KBM-7 (cell line): ENCODE results near the gene ERP27.

ENCODE experiments used
- DNase-seq: peaks from one replicate; pipeline ENCODE4 v3.0.0-alpha.2; 2015
- in situ Hi-C: fragments of 300-500 bp; cut with MboI; formaldehyde crosslinking; loops from 2 replicates; pipeline ENCODE4 v1.14.3; 2020; ENCODE audit warnings: low sequenced_read_pairs, low pct_unique_long_range_greater_than_20kb, mixed read lengths

ERP27 gene

DNA sequence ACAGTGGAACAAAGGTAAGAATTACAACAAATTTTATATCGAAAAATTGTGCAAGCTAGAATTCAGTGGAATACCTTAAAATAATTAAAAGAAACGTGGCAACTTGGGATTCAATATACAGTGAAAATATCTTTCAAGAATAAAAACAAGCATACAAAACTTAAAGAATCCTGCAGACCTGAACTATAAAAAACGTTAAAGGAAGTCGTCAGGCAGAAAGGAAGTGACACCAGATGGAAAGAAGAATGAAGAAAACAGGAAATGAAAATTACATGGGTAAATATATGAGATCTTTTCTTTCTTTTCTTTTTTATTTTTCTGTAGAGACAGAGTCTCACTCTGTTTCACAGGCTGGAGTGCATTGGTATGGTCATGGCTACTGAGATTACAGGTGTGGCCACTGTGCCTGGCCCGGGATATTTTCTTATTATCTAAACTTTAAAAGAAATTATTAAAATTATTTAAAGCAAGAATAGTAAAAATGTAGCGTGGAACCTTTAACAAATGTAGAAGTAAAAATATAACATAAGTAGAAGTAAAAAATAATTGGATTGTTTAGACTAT is 57.4 kb downstream of the ERP27 start:
- in situ Hi-C loops, result no loop called here
- no peak for DNase-seq

DNA sequence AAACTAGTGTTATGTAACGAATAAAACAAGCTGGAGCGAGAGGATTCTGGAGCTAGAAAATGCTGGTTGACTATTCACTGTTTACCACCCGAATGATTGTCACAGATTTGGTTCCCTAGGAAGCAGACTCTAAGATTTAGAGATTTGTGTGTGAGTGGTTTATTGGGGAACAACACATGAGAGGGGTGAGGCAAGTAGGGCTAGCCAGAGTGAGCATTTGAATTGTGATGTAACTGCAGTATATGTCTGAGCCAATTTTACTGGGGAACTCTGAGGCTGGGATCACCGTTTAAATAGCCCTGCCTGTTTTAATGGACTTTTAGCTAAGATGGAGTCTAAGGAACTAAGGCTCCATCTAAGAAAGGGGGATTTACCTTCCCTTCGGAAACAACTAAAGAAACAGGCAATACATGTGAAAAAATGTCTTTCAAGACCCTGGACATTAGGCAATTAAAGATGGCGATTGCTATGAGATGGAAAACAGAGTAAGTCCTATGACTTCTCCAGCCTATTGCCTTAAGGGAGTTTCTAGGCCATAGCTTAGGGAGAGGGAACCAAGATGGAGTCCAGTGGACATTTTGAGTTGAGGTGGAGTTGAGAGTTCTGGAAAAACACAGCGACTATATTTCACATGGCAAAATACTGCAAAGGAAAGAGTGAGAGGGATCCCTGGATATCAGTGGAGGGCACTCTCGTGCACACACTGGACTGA is 59.0 kb downstream of the ERP27 start:
- in situ Hi-C loops, result no loop called here
- no peak for DNase-seq

DNA sequence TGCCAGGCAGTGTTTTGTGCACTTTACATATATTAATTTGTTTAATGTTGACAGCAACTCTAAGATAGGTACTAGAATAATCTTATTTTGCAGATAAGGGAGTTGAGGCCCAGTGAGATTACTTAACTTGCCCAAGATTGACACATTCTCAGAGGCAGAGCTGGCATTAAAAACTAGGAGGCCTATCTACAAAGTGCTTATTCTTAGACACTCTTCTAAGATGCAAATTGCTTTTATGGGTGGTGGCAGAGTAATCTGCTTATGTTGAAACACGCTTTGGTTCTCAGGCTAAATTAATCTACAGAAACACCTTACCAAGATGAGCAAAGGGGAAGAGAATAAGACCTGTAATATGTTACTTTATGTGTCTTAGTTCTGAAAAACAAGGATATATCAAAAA is 59.8 kb downstream of the ERP27 start:
- in situ Hi-C loops, result no loop called here

DNA sequence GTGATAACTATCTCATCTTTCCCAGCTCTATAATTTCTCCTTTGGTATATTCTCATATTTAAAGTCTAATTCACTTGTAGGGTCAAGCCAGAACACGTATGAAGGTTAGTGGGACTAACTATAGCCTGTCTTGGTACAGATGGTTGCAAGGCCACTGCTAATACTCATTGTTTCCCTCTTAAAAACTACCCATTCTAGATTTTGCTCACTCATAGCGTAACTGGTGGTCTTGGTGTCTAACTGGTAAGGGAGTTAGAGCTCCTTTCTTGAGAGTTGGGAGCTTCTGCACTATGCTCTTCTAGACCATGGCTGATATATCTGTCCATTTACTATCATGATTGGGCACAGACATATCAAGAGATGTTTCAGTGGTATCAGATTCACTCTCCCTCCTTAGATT is 61.5 kb downstream of the ERP27 start:
- in situ Hi-C loops, result no loop called here

More for the DNA sequence above, 59.8 kb downstream of the ERP27 start:
- no peak for DNase-seq

DNA sequence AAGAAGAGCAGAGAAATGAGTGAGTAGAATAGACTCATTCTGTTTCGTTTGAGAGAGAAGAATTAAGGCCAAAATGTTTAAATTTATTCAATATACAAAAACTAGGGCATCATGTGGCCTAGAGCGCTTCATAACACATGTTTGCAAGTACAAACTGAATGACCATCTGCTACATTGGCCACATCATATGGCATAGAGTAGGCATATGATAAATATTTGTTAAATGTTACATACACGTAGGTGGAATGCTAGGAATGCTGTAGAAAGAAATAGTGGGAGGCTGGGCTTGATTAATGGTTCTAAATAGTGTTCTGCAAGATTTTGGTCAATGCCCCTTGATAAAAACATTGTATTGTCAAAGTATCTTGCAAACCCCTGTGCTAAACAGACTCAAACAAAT is 63.5 kb downstream of the ERP27 start:
- no peak for DNase-seq
- in situ Hi-C loops, result no loop called here

More for the DNA sequence above, 61.5 kb downstream of the ERP27 start:
- DNase-seq, result no peak

DNA sequence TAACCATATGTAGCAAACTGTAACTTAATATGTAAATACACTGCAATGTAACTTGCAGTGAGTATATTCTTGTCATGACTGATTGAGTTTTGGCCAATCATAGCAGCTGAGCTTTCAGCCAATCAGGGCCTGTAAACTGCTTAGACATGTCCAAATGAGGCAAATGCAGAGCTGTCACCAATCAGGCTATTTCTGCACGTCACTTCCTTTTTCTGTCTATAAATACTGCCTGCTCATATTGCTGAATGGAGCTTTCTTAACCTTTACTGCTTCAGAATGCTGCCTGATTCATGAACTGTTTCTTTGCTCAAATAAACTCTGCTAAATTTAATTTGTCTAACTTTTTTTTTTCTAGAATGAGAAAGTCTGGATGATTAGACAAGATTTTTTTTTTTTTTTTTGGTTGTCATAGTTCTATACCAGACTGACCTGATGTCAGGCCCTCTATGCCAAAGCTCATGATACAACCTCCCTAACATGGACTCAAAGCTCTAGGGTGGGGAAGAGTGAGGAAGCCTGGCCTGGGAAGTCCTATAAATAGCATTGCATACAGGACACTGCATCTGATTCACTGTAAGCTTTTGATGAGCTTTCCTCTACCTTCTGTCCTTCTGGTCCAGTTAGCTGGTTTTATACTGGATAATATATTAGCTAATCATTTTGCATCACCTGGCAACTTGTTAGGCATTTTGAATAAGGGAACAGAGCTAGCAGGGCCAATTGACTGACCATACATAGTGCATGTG is 64.7 kb downstream of the ERP27 start:
- in situ Hi-C loops, result no loop called here
- peak; percentile 66 for DNase-seq

DNA sequence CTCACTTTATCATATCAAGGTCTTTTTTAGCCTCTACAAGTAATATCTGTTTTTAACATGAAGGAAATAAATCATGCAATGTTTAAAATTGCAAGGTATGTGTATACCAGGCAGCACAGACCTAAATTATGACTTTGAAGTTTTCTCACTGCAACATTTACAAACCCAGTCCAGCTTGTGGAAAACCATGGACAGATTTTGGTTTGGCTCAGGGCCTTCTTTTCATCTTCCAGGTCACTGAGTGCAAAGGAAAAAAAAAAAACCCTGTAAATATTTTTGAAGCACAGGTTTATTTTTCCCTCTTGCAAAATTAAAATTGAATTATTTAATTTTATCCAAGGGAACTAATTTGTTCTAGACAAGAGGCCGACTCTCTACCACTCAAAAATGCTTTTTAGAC is 66.5 kb downstream of the ERP27 start:
- no peak for DNase-seq
- in situ Hi-C loops, result no loop called here

DNA sequence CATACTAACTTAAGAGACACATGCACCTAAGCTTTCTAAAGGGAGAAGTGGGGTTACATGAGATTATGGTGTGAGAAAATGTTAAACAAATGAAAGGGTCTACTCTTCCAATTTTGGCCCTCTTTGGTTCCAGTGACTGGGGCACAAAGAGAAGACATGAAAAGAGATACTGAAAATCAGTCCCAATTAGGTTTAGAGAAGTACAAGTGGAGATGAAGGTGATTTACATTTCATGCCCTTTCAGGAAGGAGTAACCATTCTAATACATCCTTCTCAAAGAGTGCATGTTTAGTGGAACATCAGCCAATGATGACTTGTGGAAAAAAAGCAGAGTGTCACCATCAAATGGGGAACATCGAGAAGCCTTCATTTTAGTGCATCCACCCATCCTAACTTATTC is 67.1 kb downstream of the ERP27 start:
- in situ Hi-C loops, result no loop called here
- no peak for DNase-seq

DNA sequence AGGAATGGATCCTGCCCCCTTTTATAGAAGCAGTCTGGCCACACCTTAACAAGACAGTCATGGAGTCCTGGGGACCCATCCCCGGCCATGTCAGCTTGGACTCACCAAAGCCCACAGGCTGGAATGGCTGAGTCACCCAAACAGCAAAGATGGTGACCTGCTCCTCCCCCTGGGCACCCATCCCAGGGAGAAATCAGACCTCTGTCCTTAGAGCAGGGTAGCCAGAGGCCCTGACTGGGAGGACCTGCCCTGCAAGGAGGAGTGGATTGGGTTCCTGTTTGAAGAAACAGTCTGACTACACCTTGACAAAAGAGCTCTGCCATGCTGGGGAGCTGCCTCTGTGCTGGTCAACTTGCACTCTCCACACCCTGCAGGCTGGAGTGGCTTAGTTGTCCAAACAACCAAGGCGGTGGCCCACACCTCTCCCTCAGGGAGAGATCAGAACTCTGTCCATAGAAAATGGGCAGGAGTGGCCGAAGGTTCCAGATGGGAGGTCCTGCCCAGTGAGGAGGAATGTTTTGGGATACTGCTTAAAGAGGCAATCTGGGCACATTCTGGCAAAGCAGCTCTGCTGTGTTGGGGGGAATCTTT is 69.3 kb downstream of the ERP27 start:
- no peak for DNase-seq
- in situ Hi-C loops, result no loop called here
